ENCODE measurements around the gene CDR2.

Gene CDR2

GRCh38 chr16:22297871-22298733 lies 76.3 kb downstream of the CDR2 start:
- DNase-seq (ENCODE audit: low read depth) = peak; percentile 97
- peaks cover 7% of the 10 kb centered on the region for H3K36me3 ChIP-seq (ENCODE audit: control insufficient read depth, insufficient read depth, low read length, severe bottlenecking)
- H3K4me3 ChIP-seq (ENCODE audit: low read length) = peak overlapping the region; percentile 96
- no peaks in the 10 kb centered on the region for H3K9me3 ChIP-seq (ENCODE audit: control insufficient read depth, low read length)
- H3K27me3 ChIP-seq (replicated peaks; ENCODE audit: control insufficient read depth, insufficient read depth, low read length) = no peaks in the 10 kb centered on the region
- peak overlapping the region; percentile 92 for H3K9ac ChIP-seq (ENCODE audit: low read length)
- H3K4me1 ChIP-seq (ENCODE audit: control insufficient read depth, insufficient read depth, low read length) = peaks cover 16% of the 10 kb centered on the region

DNA sequence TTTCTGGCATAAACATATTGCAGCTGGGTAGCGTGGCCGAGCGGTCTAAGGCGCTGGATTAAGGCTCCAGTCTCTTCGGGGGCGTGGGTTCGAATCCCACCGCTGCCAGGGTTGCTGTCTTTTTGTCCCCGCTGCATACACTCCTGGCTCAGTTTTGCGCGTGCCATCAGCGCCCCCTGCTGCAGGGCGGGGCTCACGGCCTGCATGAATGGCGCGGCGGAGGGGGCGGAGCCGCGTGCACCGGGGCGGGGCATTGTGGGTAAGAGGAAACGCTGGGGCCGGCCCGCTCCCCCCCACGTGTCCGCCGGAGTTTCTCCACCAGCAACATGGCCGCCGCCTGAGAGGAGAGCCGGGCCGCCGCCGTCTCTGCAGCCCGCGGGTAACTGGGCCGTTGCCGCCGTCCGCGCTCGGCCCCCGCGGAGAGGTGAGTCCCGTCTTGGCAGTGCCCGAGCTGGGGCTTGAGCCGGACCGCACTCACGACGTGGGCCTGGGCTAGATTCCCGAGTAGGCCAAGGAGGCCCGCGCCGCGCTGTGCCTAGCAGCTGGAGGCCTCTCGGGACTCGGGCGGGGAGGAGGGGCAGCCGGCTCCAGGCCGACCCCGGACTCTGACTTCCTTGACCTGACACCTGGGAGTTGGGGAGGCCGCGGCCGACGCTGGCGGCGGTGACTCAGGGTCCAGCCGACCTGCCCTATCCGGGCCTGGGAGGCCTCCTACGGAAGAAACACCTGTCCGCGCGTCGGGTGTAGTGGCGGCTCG lies 77.1 kb downstream of the CDR2 start, which contains the start of gene POLR3E:
TSS of gene POLR3E (plus strand) at position 296 of the 757 bp plus-strand sequence. CDS start 5,560 bp downstream, outside the sequence.
- peak; percentile 99 for DNase-seq (ENCODE audit: low read depth)
- Histone ChIP-seq H3K36me3 (ENCODE audit: control insufficient read depth, insufficient read depth, low read length, severe bottlenecking) (no peaks in the 10 kb centered on the region), H3K4me3 (ENCODE audit: low read length) (peak within 1 kb of the TSS; percentile 96), H3K27me3 (replicated peaks; ENCODE audit: control insufficient read depth, insufficient read depth, low read length) (no peaks in the 10 kb centered on the region), H3K9ac (ENCODE audit: low read length) (peak within 1 kb of the TSS; percentile 92), H3K9me3 (ENCODE audit: control insufficient read depth, low read length) (no peaks in the 10 kb centered on the region), H3K4me1 (ENCODE audit: control insufficient read depth, insufficient read depth, low read length) (peaks cover 19% of the 10 kb centered on the region)

GRCh38 chr16:22296225-22297113 lies 78.0 kb downstream of the CDR2 start:
- DNase-seq (ENCODE audit: low read depth) = peak; percentile 23
- Histone ChIP-seq H3K36me3 (ENCODE audit: control insufficient read depth, insufficient read depth, low read length, severe bottlenecking) (no peaks in the 10 kb centered on the region), H3K9ac (ENCODE audit: low read length) (peak overlapping the region; percentile 83), H3K27me3 (replicated peaks; ENCODE audit: control insufficient read depth, insufficient read depth, low read length) (no peaks in the 10 kb centered on the region), H3K9me3 (ENCODE audit: control insufficient read depth, low read length) (no peaks in the 10 kb centered on the region), H3K4me1 (ENCODE audit: control insufficient read depth, insufficient read depth, low read length) (peaks cover 27% of the 10 kb centered on the region), H3K4me3 (ENCODE audit: low read length) (peak overlapping the region; percentile 89)
